ENCODE results near the gene CLCNKA. TPM values are rescaled to one million over a fixed set of nuclear protein-coding genes. Genes with fewer than 3 reads are reported as not detected.

Gene CLCNKA
- total RNA-seq, 1 experiment from 2014 or later = 1.5 TPM

- Mint-ChIP-seq H3K4me1 (peaks cover 24% of the 10 kb centered on the region), H3K27ac (no peak overlapping the region), H3K4me3 (no peak overlapping the region), H3K36me3 (no peaks in the 10 kb centered on the region), H3K9me3 (no peaks in the 10 kb centered on the region), H3K27me3 (ENCODE audit: low read depth) (no peaks in the 10 kb centered on the region)
- peak; percentile 97 for DNase-seq (ENCODE audit: low spot score)
- CTCF ChIA-PET = interaction anchor here (0.5 to 3.2 kb wide), 10 partner anchors 10 to 193 kb away, joined by 3 to 24 read pairs (median 6); no protein-coding TSS in a partner anchor
- no peak for TF ChIP-seq IRF1 (CRISPR knock-in tag; IDR thresholded peaks at IDR 0.05)
- TF ChIP-seq PREB (CRISPR knock-in tag; IDR thresholded peaks at IDR 0.05; ENCODE audit: borderline replicate concordance) = no peak
- 0 out of 2 replicates have a peak, but pooled peaks have one; percentile 27 for TF ChIP-seq MYBL2 (CRISPR knock-in tag; IDR thresholded peaks at IDR 0.05)
- no peak for TF ChIP-seq ATF1 (CRISPR knock-in tag; IDR thresholded peaks at IDR 0.05)
- no peak for TF ChIP-seq CDX4 (CRISPR knock-in tag; IDR thresholded peaks at IDR 0.05; ENCODE audit: borderline replicate concordance)
- 0 out of 2 replicates have a peak, but pooled peaks have one; percentile 13 for TF ChIP-seq ZNF121 (CRISPR knock-in tag; IDR thresholded peaks at IDR 0.05)
- TF ChIP-seq GRHL2 (CRISPR knock-in tag; IDR thresholded peaks at IDR 0.05; ENCODE audit: insufficient replicate concordance, severe bottlenecking) = no peak
- TF ChIP-seq GTF2I (CRISPR knock-in tag; conservative IDR thresholded peaks at IDR 0.05) = no peak
- TF ChIP-seq MXD4 (CRISPR knock-in tag; IDR thresholded peaks at IDR 0.05; ENCODE audit: borderline replicate concordance) = no peak
- TF ChIP-seq ZNF263 (CRISPR knock-in tag; IDR thresholded peaks at IDR 0.05; ENCODE audit: low read depth) = no peak
- TF ChIP-seq JUN (CRISPR knock-in tag; IDR thresholded peaks at IDR 0.05) = no peak
- TF ChIP-seq CTCF (IDR thresholded peaks at IDR 0.05) = peak; percentile 98
- TF ChIP-seq ARID4B (CRISPR knock-in tag; IDR thresholded peaks at IDR 0.05; ENCODE audit: borderline replicate concordance) = no peak
- no peak for TF ChIP-seq ZNF317 (CRISPR knock-in tag; IDR thresholded peaks at IDR 0.05; ENCODE audit: borderline replicate concordance, low read depth)
- POLR2A ChIA-PET = no interaction called here
- peak; percentile 53 for ATAC-seq
These were observed 12.8 kb upstream of the CLCNKA start for GRCh38 chr1:16009030-16009460.

GRCh38 chr1:16009678-16010077 lies 12.2 kb upstream of the CLCNKA start:
- H3K27ac Mint-ChIP-seq = no peak overlapping the region
- CTCF ChIA-PET = interaction anchor here (0.5 to 3.2 kb wide), 11 partner anchors 10 to 218 kb away, joined by 3 to 24 read pairs (median 5); no protein-coding TSS in a partner anchor
- no peak for DNase-seq (ENCODE audit: low spot score)
- ATAC-seq = no peak
- no peaks in the 10 kb centered on the region for H3K9me3 Mint-ChIP-seq
- H3K27me3 Mint-ChIP-seq (ENCODE audit: low read depth) = no peaks in the 10 kb centered on the region
- H3K36me3 Mint-ChIP-seq = no peaks in the 10 kb centered on the region
- H3K4me1 Mint-ChIP-seq = peaks cover 29% of the 10 kb centered on the region
- POLR2A ChIA-PET = no interaction called here
- H3K4me3 Mint-ChIP-seq = no peak overlapping the region
- TF ChIP-seq ZNF317 (CRISPR knock-in tag; IDR thresholded peaks at IDR 0.05; ENCODE audit: borderline replicate concordance, low read depth) (no peak), SMAD4 (CRISPR knock-in tag; IDR thresholded peaks at IDR 0.05) (no peak), STAT6 (CRISPR knock-in tag; conservative IDR thresholded peaks at IDR 0.05; ENCODE audit: low read depth) (no peak), NR2C2 (CRISPR knock-in tag; IDR thresholded peaks at IDR 0.05) (no peak), SMAD3 (CRISPR knock-in tag; IDR thresholded peaks at IDR 0.05; ENCODE audit: borderline replicate concordance) (no peak), ARID4B (CRISPR knock-in tag; IDR thresholded peaks at IDR 0.05; ENCODE audit: borderline replicate concordance) (no peak)
